ENCODE data around the gene UBE2G1. TPM values are rescaled to one million over a fixed set of nuclear protein-coding genes. Genes with fewer than 3 reads are reported as not detected.

Gene UBE2G1
- total RNA-seq, 1 experiment from 2014 or later: 80.6 TPM

DNA sequence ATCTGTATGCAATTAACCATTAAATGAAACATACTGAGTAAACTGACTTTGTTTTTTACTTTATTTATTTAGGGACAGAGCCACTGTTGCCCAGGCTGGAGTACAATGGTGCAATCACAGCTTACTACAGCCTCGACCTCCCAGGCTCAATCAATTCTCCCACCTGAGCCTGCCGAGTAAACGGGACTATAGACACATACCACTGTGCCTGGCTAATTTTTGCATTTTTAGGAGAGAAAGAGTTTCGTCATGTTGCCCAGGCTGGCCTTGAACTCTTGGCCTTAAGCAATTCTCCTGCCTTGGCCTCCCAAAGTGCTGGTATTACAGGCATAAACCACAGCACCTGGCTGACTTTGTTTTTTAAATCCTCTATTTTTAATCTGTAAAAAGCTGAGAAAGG, 145.3 kb downstream of the UBE2G1 start:
- Histone ChIP-seq H3K9me3 (ENCODE audit: control insufficient read depth in 1 of 2, insufficient read depth in 1 of 2, low read depth in 1 of 2, low read length in 2 of 2) (no peaks in the 10 kb centered on the region), H4K20me1 (ENCODE audit: insufficient read depth) (no peaks in the 10 kb centered on the region; the same call in 1 of the 2 replicates), H3K9me2 (ENCODE audit: insufficient read depth) (no peaks in the 10 kb centered on the region), H3K4me1 (ENCODE audit: control insufficient read depth in 1 of 2, insufficient read depth in 2 of 2, low read length in 2 of 2) (no peaks in the 10 kb centered on the region), H3K27me3 (ENCODE audit: insufficient read depth, low read length) (no peaks in the 10 kb centered on the region), H3K36me3 (ENCODE audit: control insufficient read depth in 1 of 2, insufficient read depth in 2 of 2, low read length in 2 of 2) (no peaks in the 10 kb centered on the region), H2AFZ (ENCODE audit: low read depth, low read length, poor library complexity, severe bottlenecking) (no peak overlapping the region), H3K27ac (ENCODE audit: low read depth, low read length) (no peak overlapping the region), H3K4me3 (replicated peaks in 1 of 2; ENCODE audit: low read depth in 1 of 2, low read length in 2 of 2) (no peak overlapping the region), H3K9ac (ENCODE audit: low read length) (no peak overlapping the region), H3K4me2 (ENCODE audit: low read length) (no peak overlapping the region), H3K79me2 (ENCODE audit: insufficient read depth, low read length) (peaks cover 5% of the 10 kb centered on the region)
- BruUV-seq (replicated peaks): no TSS peak
- ChIA-PET CTCF (interaction anchor here (1.1 kb wide), 1 partner anchor 84 kb away, joined by 3 read pairs; no protein-coding TSS in a partner anchor), RAD21 (ENCODE audit: low non-redundant PET in 1 of 2, low total read pairs in 2 of 2, uncharacterized antibody in 2 of 2, unreplicated experiment in 2 of 2) (no interaction called here), POLR2A (no interaction called here)
- intact Hi-C loops (cut with micrococcal nuclease): no loop called here
- no peak for TF ChIP-seq CEBPB (IDR thresholded peaks at IDR 0.05; ENCODE audit: low read depth)
- no peak for TF ChIP-seq SIN3A (IDR thresholded peaks at IDR 0.05; ENCODE audit: low read depth)
- no peak for TF ChIP-seq EZH2phosphoT487 (IDR thresholded peaks at IDR 0.05; ENCODE audit: borderline replicate concordance)
- TF ChIP-seq SRF (IDR thresholded peaks at IDR 0.05; ENCODE audit: low read depth): no peak
- no peak for TF ChIP-seq SP1 (IDR thresholded peaks at IDR 0.05; ENCODE audit: low read depth)
- TF ChIP-seq ELF1 (IDR thresholded peaks at IDR 0.05; ENCODE audit: borderline replicate concordance, low read depth): no peak
- no peak for TF ChIP-seq CBX3 (IDR thresholded peaks at IDR 0.05; ENCODE audit: low read depth)
- TF ChIP-seq JUND (IDR thresholded peaks at IDR 0.05): no peak
- TF ChIP-seq FOSL1 (IDR thresholded peaks at IDR 0.05; ENCODE audit: low read depth): no peak
- TF ChIP-seq POLR2AphosphoS5 (IDR thresholded peaks at IDR 0.05; ENCODE audit: low read depth, low read length): no peak
- TF ChIP-seq EZH2 (IDR thresholded peaks at IDR 0.05): no peak
- TF ChIP-seq ZNF274 (IDR thresholded peaks at IDR 0.05; ENCODE audit: low read depth, low read length): no peak
- no peak for TF ChIP-seq TCF7L2 (IDR thresholded peaks at IDR 0.05; ENCODE audit: borderline replicate concordance, extremely low read depth, insufficient read depth, insufficient read length)
- ATAC-seq (no peak), DNase-seq (ENCODE audit: low read depth, low spot score) (no peak)

DNA sequence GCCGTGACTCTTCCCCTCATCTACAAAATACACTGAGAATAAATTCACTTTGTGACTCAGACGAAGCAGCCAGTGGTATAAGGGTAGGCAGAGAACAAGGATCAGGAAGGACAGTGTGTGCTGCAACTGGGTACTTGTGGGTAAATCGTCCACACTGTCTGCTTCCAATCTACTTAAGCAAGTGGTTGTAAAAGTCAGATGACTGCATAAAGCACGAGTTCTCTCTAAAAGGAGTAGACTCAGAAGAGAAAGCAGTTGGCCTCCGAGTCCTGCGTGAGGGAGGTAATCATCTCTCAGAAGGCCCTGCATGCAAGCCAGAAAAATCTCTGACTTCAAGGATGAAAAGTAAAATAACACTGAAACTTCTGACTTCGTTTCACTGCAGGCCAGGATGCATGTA, 145.8 kb downstream of the UBE2G1 start:
- no peak overlapping the region for H3K4me3 ChIP-seq (replicated peaks in 1 of 2; ENCODE audit: low read depth in 1 of 2, low read length in 2 of 2)
- ATAC-seq (no peak), DNase-seq (ENCODE audit: low read depth, low spot score) (no peak)
- H3K4me2 ChIP-seq (ENCODE audit: low read length): no peak overlapping the region
- no peaks in the 10 kb centered on the region for H3K9me3 ChIP-seq (ENCODE audit: control insufficient read depth in 1 of 2, insufficient read depth in 1 of 2, low read depth in 1 of 2, low read length in 2 of 2)
- no peaks in the 10 kb centered on the region for H3K4me1 ChIP-seq (ENCODE audit: control insufficient read depth in 1 of 2, insufficient read depth in 2 of 2, low read length in 2 of 2)
- intact Hi-C loops (cut with micrococcal nuclease): no loop called here
- no peaks in the 10 kb centered on the region for H3K79me2 ChIP-seq (ENCODE audit: insufficient read depth, low read length)
- no peaks in the 10 kb centered on the region; the same call in 1 of the 2 replicates for H4K20me1 ChIP-seq (ENCODE audit: insufficient read depth)
- H3K27me3 ChIP-seq (ENCODE audit: insufficient read depth, low read length): no peaks in the 10 kb centered on the region
- no peaks in the 10 kb centered on the region for H3K9me2 ChIP-seq (ENCODE audit: insufficient read depth)
- no peak overlapping the region for H3K27ac ChIP-seq (ENCODE audit: low read depth, low read length)
- ChIA-PET CTCF (interaction anchor here (1.1 kb wide), 1 partner anchor 84 kb away, joined by 3 read pairs; no protein-coding TSS in a partner anchor), RAD21 (ENCODE audit: low non-redundant PET in 1 of 2, low total read pairs in 2 of 2, uncharacterized antibody in 2 of 2, unreplicated experiment in 2 of 2) (no interaction called here), POLR2A (no interaction called here)
- no peak overlapping the region for H3K9ac ChIP-seq (ENCODE audit: low read length)
- H3K36me3 ChIP-seq (ENCODE audit: control insufficient read depth in 1 of 2, insufficient read depth in 2 of 2, low read length in 2 of 2): no peaks in the 10 kb centered on the region
- BruUV-seq (replicated peaks): no TSS peak
- H2AFZ ChIP-seq (ENCODE audit: low read depth, low read length, poor library complexity, severe bottlenecking): no peak overlapping the region
- TF ChIP-seq FOSL1 (IDR thresholded peaks at IDR 0.05; ENCODE audit: low read depth): no peak
- TF ChIP-seq, protein P1, sequence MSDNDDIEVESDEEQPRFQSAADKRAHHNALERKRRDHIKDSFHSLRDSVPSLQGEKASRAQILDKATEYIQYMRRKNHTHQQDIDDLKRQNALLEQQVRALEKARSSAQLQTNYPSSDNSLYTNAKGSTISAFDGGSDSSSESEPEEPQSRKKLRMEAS (IDR thresholded peaks at IDR 0.05): no peak
- TF ChIP-seq, protein P2, sequence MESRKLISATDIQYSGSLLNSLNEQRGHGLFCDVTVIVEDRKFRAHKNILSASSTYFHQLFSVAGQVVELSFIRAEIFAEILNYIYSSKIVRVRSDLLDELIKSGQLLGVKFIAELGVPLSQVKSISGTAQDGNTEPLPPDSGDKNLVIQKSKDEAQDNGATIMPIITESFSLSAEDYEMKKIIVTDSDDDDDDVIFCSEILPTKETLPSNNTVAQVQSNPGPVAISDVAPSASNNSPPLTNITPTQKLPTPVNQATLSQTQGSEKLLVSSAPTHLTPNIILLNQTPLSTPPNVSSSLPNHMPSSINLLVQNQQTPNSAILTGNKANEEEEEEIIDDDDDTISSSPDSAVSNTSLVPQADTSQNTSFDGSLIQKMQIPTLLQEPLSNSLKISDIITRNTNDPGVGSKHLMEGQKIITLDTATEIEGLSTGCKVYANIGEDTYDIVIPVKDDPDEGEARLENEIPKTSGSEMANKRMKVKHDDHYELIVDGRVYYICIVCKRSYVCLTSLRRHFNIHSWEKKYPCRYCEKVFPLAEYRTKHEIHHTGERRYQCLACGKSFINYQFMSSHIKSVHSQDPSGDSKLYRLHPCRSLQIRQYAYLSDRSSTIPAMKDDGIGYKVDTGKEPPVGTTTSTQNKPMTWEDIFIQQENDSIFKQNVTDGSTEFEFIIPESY (IDR thresholded peaks at IDR 0.05; ENCODE audit: extremely low read depth, insufficient replicate concordance, low read length): no peak
- TF ChIP-seq, protein P3, sequence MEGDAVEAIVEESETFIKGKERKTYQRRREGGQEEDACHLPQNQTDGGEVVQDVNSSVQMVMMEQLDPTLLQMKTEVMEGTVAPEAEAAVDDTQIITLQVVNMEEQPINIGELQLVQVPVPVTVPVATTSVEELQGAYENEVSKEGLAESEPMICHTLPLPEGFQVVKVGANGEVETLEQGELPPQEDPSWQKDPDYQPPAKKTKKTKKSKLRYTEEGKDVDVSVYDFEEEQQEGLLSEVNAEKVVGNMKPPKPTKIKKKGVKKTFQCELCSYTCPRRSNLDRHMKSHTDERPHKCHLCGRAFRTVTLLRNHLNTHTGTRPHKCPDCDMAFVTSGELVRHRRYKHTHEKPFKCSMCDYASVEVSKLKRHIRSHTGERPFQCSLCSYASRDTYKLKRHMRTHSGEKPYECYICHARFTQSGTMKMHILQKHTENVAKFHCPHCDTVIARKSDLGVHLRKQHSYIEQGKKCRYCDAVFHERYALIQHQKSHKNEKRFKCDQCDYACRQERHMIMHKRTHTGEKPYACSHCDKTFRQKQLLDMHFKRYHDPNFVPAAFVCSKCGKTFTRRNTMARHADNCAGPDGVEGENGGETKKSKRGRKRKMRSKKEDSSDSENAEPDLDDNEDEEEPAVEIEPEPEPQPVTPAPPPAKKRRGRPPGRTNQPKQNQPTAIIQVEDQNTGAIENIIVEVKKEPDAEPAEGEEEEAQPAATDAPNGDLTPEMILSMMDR (IDR thresholded peaks at IDR 0.05 in 2 of 3, conservative IDR thresholded peaks at IDR 0.05 in 1 of 3; ENCODE audit: borderline replicate concordance in 1 of 3, insufficient read depth in 1 of 3, low read depth in 2 of 3, low read length in 2 of 3): no peak

Data from HCT116 (cell line).